Body of pancreas (tissue), 4 donors: ENCODE data around the gene USF2. TPM values are rescaled to one million over a fixed set of nuclear protein-coding genes. Genes with fewer than 3 reads are reported as not detected.

Source experiments
- ATAC-seq: fragments of 150-250 bp; one replicate; pipeline ENCODE4 v1.9.1; 2016
- DNase-seq, 4 donors: peaks; one replicate each; pipeline ENCODE4 v3.0.0-alpha.2; 2019
- H3K27ac ChIP-seq, 4 donors: fragments of 200-600 bp; sonication (generic); 1 replicate in 3 of 4; 2 replicates in 1 of 4; pipeline versions ENCODE4 v1.5.1 to v1.6.1; 2016 to 2019; ENCODE audit warnings: mild to moderate bottlenecking in 1 of 4, mixed read lengths in 1 of 4, moderate library complexity in 1 of 4
- H3K27me3 ChIP-seq, 2 donors: fragments of 200-600 bp; sonication (generic); one replicate each; pipeline ENCODE4 v1.6.0; 2016; ENCODE audit warnings: mild to moderate bottlenecking in 1 of 2
- H3K36me3 ChIP-seq, 2 donors: fragments of 200-600 bp; sonication (generic); replicated peaks in 1 of 2; 2 replicates each; pipeline ENCODE4 v1.5.1; 2016; ENCODE audit warnings: low read depth in 2 of 2; ENCODE audit not compliant: insufficient read depth in 1 of 2
- H3K4me1 ChIP-seq: fragments of 200-600 bp; sonication (generic); one replicate; pipeline ENCODE4 v1.6.0; 2016
- H3K4me3 ChIP-seq, 2 donors: fragments of 200-600 bp; sonication (generic); 1 replicate in 1 of 2; 2 replicates in 1 of 2; pipeline ENCODE4 v1.5.1; 2016 to 2019
- H3K9me3 ChIP-seq, 3 donors: fragments of 200-600 bp; sonication (generic); 1 replicate in 2 of 3; 2 replicates in 1 of 3; pipeline ENCODE4 v1.5.1; 2016
- CTCF ChIP-seq, 7 experiments: fragments of 450-650 bp in 4 of 7; fragments of 200-600 bp in 3 of 7; sonication (generic) in 3 of 7; IDR thresholded peaks; one replicate each; pipeline ENCODE4 v1.5.1; 2016 to 2019; ENCODE audit warnings: antibody characterized with exemption in 7 of 7
- POLR2A ChIP-seq, 3 donors: fragments of 450-650 bp; IDR thresholded peaks; one replicate each; pipeline ENCODE4 v1.6.1; 2016; ENCODE audit warnings: antibody characterized with exemption in 3 of 3, mild to moderate bottlenecking in 2 of 3
- WGBS, 2 donors: methylation state at CpG; one replicate each; pipeline ENCODE4 v1.1.5; 2017; 5-methylcytosine and 5-hydroxymethylcytosine counted together
- intact Hi-C: fragments of 100-400 bp; cut with DNase I; formaldehyde crosslinking; loops from one replicate; pipeline ENCODE4 v1.15.1; 2023
- total RNA-seq, 2 donors: library from RNA; depleted of rRNA; stranded (reverse); fragments of >200 nt; gene quantifications; one replicate each; pipeline ENCODE4 v1.1.0, GENCODE V29; 2016

Gene USF2
- total RNA-seq, 2 donors from 2014 or later: 76.8 to 91.3 TPM

DNA sequence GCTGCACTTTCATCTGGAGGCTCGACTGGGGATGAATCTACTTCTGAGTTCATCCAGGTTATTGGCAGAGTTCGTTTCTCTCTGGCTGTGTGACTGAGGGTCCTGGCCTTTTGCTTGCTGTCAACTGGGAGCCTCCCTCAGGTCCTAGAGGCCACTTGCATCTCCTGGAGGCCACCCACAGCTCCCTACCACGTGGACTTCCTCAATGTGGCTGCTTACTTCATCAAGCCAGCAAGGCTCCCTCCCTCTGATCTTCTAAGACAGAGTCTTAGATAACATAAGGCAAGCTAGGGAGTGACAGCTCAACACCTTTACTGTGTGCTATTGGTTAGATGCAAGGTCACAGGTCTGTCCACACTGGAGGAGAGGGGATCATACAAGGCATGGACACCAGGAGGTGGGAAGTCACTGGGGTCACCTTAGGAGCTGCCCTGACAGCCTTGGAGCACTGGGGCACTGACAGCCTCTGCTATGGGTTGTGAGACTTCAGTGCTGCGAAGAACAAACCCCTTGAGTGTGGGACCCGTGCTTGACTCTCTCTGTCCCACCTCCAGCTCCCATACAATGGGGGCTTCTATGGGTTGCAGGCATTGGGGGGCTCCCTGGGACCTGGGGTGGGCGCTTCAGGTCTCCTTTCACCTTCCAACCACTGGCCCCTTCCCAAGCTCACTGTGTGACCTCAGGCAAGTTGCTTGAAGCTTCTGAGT, 45.5 kb upstream of the USF2 start:
- intact Hi-C loops: no loop called here
- Histone ChIP-seq H3K27me3 (no peaks in the 10 kb centered on the region), H3K27ac (no peak overlapping the region), H3K9me3 (no peaks in the 10 kb centered on the region), H3K4me3 (no peak overlapping the region), H3K4me1 (peaks cover 8% of the 10 kb centered on the region), H3K36me3 (no peaks in the 10 kb centered on the region)
- no peak for ATAC-seq
- 67 to 80% methylated on average over 1 to 6 of the region's 6 CpGs for WGBS, 2 donors
- TF ChIP-seq CTCF (IDR thresholded peaks at IDR 0.05) (no peak), POLR2A (IDR thresholded peaks at IDR 0.05) (no peak)
- DNase-seq: peak in 1 of 4 donors; percentile 13

DNA sequence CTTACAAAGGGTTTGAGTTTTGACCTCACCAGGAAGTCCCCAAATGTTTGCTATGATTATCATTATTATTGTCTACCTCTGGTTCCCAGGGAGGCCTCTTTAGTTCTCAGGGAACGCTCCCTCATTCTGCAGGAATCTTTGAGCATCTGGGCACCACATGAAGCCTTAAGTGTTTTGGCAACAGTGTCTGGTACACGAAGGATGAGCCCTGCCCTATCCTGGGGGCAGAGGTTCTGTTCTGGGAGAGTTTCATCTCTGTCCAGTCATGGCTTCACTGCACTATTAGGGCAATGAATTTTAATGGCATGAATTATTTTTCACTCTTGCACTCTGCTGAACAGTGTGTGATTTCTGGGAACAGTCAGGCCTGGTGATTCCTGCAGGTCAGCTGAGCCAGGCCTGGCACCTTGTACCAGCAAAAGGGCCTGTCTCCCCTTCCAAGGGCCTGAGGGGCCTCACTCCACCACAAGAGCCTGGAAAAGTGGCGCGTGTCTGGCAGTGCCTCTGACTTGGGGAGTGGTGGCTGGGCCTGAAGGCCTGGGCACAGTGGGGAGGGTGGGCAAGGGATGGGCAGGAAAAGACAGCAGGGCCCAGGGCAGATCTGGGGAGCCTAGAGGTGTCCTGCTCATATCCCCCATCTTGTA, 44.8 kb upstream of the USF2 start:
- intact Hi-C loops: no loop called here
- H3K9me3 ChIP-seq: no peaks in the 10 kb centered on the region
- no peaks in the 10 kb centered on the region for H3K36me3 ChIP-seq
- no peaks in the 10 kb centered on the region for H3K27me3 ChIP-seq
- no peak overlapping the region for H3K27ac ChIP-seq
- peaks cover 8% of the 10 kb centered on the region for H3K4me1 ChIP-seq
- H3K4me3 ChIP-seq: no peak overlapping the region
- WGBS, 2 donors: 63 to 87% methylated on average over 3 to 4 of the region's 4 CpGs
- no peak for TF ChIP-seq CTCF (IDR thresholded peaks at IDR 0.05)
- no peak for TF ChIP-seq POLR2A (IDR thresholded peaks at IDR 0.05)
- no peak for ATAC-seq
- DNase-seq: no peak

DNA sequence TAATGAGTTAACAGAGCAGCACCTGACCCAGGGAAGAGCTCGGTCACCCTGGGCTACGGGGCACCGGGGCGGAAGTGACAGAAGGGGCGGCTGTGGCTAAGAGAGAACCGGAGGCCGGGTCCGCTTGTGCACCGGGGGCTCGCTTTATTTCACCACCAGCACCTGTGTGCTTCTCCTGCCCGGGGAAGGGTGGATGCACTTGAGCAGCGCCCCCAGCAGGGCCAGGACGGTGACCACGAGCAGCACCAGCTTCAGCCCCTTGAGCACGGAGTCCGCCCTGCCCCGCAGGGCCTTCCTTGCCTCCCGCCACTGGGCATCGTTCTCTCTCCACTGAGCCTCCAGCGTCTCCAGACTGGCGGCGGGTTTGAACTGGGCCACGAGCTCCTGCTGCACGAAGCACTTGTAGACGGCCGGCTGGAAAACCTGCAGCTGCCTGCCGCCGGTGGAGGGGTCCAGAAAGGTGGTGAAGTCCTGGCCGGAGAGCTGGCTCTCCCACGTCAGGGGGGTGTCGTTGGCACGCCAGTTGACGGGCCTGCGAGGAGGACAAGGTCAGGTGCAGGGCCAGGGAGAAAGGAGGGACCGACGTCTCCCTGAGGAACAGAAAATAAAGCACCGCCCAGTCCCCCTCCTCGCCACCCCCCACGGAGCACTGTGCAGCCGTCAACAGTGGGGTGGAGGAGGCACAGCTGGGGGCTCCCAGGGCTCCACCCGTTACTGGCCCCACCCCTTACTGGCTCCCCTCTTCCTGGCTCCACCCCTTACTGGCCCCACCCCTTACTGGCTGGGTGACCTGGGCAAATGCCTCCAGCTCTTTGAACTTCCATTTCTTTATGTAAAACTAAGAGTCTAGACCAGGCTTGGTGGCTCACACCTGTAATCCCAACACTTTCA, 43.8 kb upstream of the USF2 start:
- Histone ChIP-seq H3K4me3 (no peak overlapping the region), H3K27ac (no peak overlapping the region), H3K4me1 (peaks cover 8% of the 10 kb centered on the region), H3K27me3 (no peaks in the 10 kb centered on the region), H3K9me3 (no peaks in the 10 kb centered on the region), H3K36me3 (no peaks in the 10 kb centered on the region)
- 52 to 78% methylated on average over 13 to 41 of the region's 41 CpGs for WGBS, 2 donors
- DNase-seq: peak in 3 of 4 donors; percentile 48 to 84 (median 66)
- intact Hi-C loops: no loop called here
- no peak for TF ChIP-seq CTCF (IDR thresholded peaks at IDR 0.05)
- TF ChIP-seq POLR2A (IDR thresholded peaks at IDR 0.05): no peak
- ATAC-seq: no peak

DNA sequence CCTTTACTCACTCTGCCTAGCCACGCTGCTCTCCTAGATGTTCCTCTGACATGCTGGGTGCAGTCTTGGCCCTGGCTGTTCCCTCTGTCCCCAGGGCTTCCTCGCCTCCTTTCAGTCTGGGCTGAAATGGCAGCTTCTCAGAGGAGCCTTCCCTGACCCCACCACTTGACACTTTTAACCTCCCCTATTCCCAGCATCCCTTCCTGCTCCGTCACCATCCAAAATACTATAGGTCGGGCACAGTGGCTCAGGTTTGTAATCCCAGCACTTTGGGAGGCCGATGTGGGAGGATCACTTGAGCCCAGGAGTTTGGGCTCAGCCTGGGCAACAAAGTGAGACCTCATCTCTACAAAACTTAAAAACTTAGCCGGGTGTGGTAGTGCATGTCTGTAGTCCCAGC, 42.8 kb upstream of the USF2 start:
- Histone ChIP-seq H3K4me3 (no peak overlapping the region), H3K4me1 (peaks cover 2% of the 10 kb centered on the region), H3K27ac (no peak overlapping the region), H3K36me3 (no peaks in the 10 kb centered on the region), H3K9me3 (no peaks in the 10 kb centered on the region), H3K27me3 (no peaks in the 10 kb centered on the region)
- intact Hi-C loops: no loop called here
- DNase-seq: no peak
- WGBS, 2 donors: 79 to 92% methylated on average over 6 of the region's 6 CpGs
- TF ChIP-seq POLR2A (IDR thresholded peaks at IDR 0.05): no peak
- ATAC-seq: no peak

GRCh38 chr19:35226748-35227147, 42.0 kb upstream of the USF2 start:
- intact Hi-C loops: no loop called here
- TF ChIP-seq POLR2A (IDR thresholded peaks at IDR 0.05) (no peak), CTCF (IDR thresholded peaks at IDR 0.05) (no peak)
- Histone ChIP-seq H3K27me3 (no peaks in the 10 kb centered on the region), H3K4me1 (no peaks in the 10 kb centered on the region), H3K27ac (no peak overlapping the region), H3K4me3 (no peak overlapping the region), H3K9me3 (no peaks in the 10 kb centered on the region), H3K36me3 (no peaks in the 10 kb centered on the region)
- no peak for DNase-seq
- 80 to 85% methylated on average over 5 of the region's 5 CpGs for WGBS, 2 donors
- no peak for ATAC-seq
